ENCODE data around the gene HPSE2.

DNA sequence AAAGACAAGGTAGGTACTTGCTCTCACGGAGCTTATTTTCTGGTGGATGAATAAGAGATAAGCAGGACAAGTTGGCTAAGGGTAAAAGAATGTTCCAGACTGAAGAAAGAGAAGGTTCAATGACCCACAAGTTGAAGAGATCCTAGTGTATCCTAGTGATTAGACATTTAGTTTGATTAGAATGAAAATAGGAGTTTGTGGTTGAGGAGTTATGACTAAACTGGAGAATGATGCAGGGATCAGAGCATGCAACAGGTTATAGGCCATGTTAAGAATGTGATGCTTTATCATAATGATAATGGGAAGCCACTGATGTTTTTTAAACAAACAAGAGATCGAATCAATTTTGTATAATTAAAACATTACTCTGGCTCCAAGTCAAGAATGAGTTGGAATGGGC is 357.2 kb downstream of the HPSE2 start:
- TF ChIP-seq, protein P1, sequence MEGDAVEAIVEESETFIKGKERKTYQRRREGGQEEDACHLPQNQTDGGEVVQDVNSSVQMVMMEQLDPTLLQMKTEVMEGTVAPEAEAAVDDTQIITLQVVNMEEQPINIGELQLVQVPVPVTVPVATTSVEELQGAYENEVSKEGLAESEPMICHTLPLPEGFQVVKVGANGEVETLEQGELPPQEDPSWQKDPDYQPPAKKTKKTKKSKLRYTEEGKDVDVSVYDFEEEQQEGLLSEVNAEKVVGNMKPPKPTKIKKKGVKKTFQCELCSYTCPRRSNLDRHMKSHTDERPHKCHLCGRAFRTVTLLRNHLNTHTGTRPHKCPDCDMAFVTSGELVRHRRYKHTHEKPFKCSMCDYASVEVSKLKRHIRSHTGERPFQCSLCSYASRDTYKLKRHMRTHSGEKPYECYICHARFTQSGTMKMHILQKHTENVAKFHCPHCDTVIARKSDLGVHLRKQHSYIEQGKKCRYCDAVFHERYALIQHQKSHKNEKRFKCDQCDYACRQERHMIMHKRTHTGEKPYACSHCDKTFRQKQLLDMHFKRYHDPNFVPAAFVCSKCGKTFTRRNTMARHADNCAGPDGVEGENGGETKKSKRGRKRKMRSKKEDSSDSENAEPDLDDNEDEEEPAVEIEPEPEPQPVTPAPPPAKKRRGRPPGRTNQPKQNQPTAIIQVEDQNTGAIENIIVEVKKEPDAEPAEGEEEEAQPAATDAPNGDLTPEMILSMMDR (conservative IDR thresholded peaks at IDR 0.05) = no peak
- TF ChIP-seq ZFX (IDR thresholded peaks at IDR 0.05) = no peak

Data from C4-2B (cell line).